ENCODE data around the gene HLA-A.

HLA-A gene

GRCh38 chr6:29984992-29985391, 42.7 kb downstream of the HLA-A start:
- H3K4me3 ChIP-seq (ENCODE audit: low read depth, low read length) = no peak overlapping the region
- no peak for DNase-seq (ENCODE audit: low read depth)
- TF ChIP-seq, protein P1, sequence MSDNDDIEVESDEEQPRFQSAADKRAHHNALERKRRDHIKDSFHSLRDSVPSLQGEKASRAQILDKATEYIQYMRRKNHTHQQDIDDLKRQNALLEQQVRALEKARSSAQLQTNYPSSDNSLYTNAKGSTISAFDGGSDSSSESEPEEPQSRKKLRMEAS (IDR thresholded peaks at IDR 0.05; ENCODE audit: low read depth, low read length) = no peak

- no peak for TF ChIP-seq MYC (IDR thresholded peaks at IDR 0.05; ENCODE audit: low read depth, low read length)
- TF ChIP-seq POLR2A (IDR thresholded peaks at IDR 0.05; ENCODE audit: extremely low read depth, insufficient read length) = no peak
- TF ChIP-seq, protein P1 (IDR thresholded peaks at IDR 0.05; ENCODE audit: low read depth, low read length) = no peak
- TF ChIP-seq, protein P2, sequence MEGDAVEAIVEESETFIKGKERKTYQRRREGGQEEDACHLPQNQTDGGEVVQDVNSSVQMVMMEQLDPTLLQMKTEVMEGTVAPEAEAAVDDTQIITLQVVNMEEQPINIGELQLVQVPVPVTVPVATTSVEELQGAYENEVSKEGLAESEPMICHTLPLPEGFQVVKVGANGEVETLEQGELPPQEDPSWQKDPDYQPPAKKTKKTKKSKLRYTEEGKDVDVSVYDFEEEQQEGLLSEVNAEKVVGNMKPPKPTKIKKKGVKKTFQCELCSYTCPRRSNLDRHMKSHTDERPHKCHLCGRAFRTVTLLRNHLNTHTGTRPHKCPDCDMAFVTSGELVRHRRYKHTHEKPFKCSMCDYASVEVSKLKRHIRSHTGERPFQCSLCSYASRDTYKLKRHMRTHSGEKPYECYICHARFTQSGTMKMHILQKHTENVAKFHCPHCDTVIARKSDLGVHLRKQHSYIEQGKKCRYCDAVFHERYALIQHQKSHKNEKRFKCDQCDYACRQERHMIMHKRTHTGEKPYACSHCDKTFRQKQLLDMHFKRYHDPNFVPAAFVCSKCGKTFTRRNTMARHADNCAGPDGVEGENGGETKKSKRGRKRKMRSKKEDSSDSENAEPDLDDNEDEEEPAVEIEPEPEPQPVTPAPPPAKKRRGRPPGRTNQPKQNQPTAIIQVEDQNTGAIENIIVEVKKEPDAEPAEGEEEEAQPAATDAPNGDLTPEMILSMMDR (IDR thresholded peaks at IDR 0.05; ENCODE audit: low read depth, low read length) = no peak
These were observed 43.9 kb downstream of the HLA-A start for GRCh38 chr6:29986179-29986781.

GRCh38 chr6:29989211-29989610, 46.9 kb downstream of the HLA-A start:
- DNase-seq (ENCODE audit: low read depth) = no peak
- TF ChIP-seq POLR2A (IDR thresholded peaks at IDR 0.05; ENCODE audit: extremely low read depth, insufficient read length) = no peak
- TF ChIP-seq, protein P2 (IDR thresholded peaks at IDR 0.05; ENCODE audit: low read depth, low read length) = no peak
- TF ChIP-seq, protein P1 (IDR thresholded peaks at IDR 0.05; ENCODE audit: low read depth, low read length) = no peak
- no peak for TF ChIP-seq MYC (IDR thresholded peaks at IDR 0.05; ENCODE audit: low read depth, low read length)
- H3K4me3 ChIP-seq (ENCODE audit: low read depth, low read length) = no peak overlapping the region

More at GRCh38 chr6:29986179-29986781, 43.9 kb downstream of the HLA-A start:
- DNase-seq (ENCODE audit: low read depth) = no peak
- H3K4me3 ChIP-seq (ENCODE audit: low read depth, low read length) = no peak overlapping the region

DNA sequence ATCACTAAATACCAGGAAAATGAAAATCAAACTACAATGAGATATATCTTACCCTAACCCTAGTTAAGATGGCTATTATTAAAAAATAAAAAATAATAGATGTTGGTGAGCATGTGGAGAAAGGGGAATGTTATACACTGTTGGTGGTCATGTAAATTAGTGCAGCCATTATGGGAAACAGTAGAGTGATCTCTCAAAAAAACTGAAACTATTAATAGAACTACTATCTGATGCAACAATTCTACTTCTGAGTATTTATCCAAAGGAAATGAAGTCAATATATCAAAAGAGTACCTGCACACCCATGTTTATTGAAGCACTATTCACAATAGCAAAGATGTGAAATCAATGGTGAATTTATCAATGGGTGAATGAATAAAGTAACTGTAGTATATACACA, 48.6 kb downstream of the HLA-A start:
- no peak for DNase-seq (ENCODE audit: low read depth)
- no peak overlapping the region for H3K4me3 ChIP-seq (ENCODE audit: low read depth, low read length)
- TF ChIP-seq, protein P2 (IDR thresholded peaks at IDR 0.05; ENCODE audit: low read depth, low read length) = no peak
- TF ChIP-seq MYC (IDR thresholded peaks at IDR 0.05; ENCODE audit: low read depth, low read length) = no peak

DNA sequence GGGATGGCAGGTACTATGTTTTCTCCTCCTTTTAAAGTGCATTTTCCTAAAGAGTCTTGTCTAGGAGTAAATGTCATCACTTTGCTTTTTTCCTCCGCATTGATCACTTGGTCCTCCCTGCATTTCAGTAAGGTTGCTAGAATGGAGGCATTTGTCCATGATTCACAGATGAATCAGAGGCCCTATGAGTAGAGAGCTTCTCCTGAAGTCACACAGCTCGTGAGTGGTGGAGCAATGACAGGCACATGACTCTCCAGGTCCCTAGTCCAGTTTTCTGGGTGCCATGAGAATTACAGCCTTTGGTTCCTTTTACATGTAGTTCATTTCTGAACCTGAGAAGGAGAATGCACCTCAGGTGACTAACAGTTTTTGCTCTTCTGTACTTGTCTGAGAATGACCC, 50.5 kb downstream of the HLA-A start:
- no peak for DNase-seq (ENCODE audit: low read depth)
- TF ChIP-seq, protein P1 (IDR thresholded peaks at IDR 0.05; ENCODE audit: low read depth, low read length) = no peak
- TF ChIP-seq, protein P2 (IDR thresholded peaks at IDR 0.05; ENCODE audit: low read depth, low read length) = no peak
- TF ChIP-seq POLR2A (IDR thresholded peaks at IDR 0.05; ENCODE audit: extremely low read depth, insufficient read length) = no peak
- no peak for TF ChIP-seq MYC (IDR thresholded peaks at IDR 0.05; ENCODE audit: low read depth, low read length)

GRCh38 chr6:29994826-29995225, 52.5 kb downstream of the HLA-A start:
- TF ChIP-seq POLR2A (IDR thresholded peaks at IDR 0.05; ENCODE audit: extremely low read depth, insufficient read length) (no peak), MYC (IDR thresholded peaks at IDR 0.05; ENCODE audit: low read depth, low read length) (no peak)
- TF ChIP-seq, protein P1 (IDR thresholded peaks at IDR 0.05; ENCODE audit: low read depth, low read length) = no peak
- TF ChIP-seq, protein P2 (IDR thresholded peaks at IDR 0.05; ENCODE audit: low read depth, low read length) = no peak
- no peak for DNase-seq (ENCODE audit: low read depth)
- H3K4me3 ChIP-seq (ENCODE audit: low read depth, low read length) = no peak overlapping the region

More for the DNA sequence above, 50.5 kb downstream of the HLA-A start:
- H3K4me3 ChIP-seq (ENCODE audit: low read depth, low read length) = no peak overlapping the region
